Measurements from ENCODE around the gene UROS.

- TF ChIP-seq, protein P1, sequence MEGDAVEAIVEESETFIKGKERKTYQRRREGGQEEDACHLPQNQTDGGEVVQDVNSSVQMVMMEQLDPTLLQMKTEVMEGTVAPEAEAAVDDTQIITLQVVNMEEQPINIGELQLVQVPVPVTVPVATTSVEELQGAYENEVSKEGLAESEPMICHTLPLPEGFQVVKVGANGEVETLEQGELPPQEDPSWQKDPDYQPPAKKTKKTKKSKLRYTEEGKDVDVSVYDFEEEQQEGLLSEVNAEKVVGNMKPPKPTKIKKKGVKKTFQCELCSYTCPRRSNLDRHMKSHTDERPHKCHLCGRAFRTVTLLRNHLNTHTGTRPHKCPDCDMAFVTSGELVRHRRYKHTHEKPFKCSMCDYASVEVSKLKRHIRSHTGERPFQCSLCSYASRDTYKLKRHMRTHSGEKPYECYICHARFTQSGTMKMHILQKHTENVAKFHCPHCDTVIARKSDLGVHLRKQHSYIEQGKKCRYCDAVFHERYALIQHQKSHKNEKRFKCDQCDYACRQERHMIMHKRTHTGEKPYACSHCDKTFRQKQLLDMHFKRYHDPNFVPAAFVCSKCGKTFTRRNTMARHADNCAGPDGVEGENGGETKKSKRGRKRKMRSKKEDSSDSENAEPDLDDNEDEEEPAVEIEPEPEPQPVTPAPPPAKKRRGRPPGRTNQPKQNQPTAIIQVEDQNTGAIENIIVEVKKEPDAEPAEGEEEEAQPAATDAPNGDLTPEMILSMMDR (IDR thresholded peaks at IDR 0.05; ENCODE audit: extremely low read depth in 1 of 2, insufficient read depth in 1 of 2, low read depth in 1 of 2, low read length in 2 of 2), result no peak
- TF ChIP-seq POLR2A (IDR thresholded peaks at IDR 0.05; ENCODE audit: low read depth, low read length) (no peak), POLR2AphosphoS5 (IDR thresholded peaks at IDR 0.05; ENCODE audit: insufficient read depth, low read depth, low read length) (no peak)
Measured at GRCh38 chr10:125848371-125848770, 25.3 kb upstream of the UROS start.

All from endothelial cell of umbilical vein (primary cell).